Measurements from ENCODE around the gene ASCL2. TPM values are rescaled to one million over a fixed set of nuclear protein-coding genes. Genes with fewer than 3 reads are reported as not detected.

ASCL2 gene
- total and polyA plus RNA-seq, 12 donors = 0.15 to 2.7 (median 0.25) TPM; not detected in 4

DNA sequence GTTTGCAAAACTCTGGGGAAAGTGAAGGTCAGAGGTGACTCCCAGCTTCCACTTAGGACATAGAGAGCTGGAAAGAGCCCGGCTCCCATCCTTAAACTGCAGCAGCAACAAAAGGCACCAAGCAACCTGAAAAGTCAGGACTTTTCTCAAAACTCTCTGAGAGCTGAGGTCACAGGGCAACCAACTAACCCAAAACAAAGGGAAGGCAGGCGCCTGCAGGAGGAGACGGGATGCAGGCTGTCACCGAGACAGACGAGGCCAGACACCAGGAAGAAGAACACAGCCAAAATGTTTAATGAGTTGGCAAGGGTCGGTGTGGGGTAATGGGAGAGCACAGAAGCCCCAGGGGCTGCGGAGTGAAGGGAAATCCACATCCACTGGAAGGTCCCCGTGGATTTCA, 19.9 kb downstream of the ASCL2 start:
- Histone ChIP-seq H3K27me3 (peaks cover 0 to 18% (median 6%) of the 10 kb centered on the region in 7 donors), H3K27ac (no peak overlapping the region), H3K9me3 (peaks cover 0 to 17% (median 0%) of the 10 kb centered on the region in 11 donors), H3K4me1 (no peaks in the 10 kb centered on the region), H3K36me3 (no peaks in the 10 kb centered on the region), H3K4me3 (no peak overlapping the region)
- TF ChIP-seq, protein P1, sequence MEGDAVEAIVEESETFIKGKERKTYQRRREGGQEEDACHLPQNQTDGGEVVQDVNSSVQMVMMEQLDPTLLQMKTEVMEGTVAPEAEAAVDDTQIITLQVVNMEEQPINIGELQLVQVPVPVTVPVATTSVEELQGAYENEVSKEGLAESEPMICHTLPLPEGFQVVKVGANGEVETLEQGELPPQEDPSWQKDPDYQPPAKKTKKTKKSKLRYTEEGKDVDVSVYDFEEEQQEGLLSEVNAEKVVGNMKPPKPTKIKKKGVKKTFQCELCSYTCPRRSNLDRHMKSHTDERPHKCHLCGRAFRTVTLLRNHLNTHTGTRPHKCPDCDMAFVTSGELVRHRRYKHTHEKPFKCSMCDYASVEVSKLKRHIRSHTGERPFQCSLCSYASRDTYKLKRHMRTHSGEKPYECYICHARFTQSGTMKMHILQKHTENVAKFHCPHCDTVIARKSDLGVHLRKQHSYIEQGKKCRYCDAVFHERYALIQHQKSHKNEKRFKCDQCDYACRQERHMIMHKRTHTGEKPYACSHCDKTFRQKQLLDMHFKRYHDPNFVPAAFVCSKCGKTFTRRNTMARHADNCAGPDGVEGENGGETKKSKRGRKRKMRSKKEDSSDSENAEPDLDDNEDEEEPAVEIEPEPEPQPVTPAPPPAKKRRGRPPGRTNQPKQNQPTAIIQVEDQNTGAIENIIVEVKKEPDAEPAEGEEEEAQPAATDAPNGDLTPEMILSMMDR (IDR thresholded peaks at IDR 0.05) = no peak
- 67 to 69% methylated on average over 8 of the region's 8 CpGs for WGBS, 2 donors
- DNase-seq (no peak), ATAC-seq (no peak)
- intact Hi-C loops (cut with DNase I) = no loop called here

DNA sequence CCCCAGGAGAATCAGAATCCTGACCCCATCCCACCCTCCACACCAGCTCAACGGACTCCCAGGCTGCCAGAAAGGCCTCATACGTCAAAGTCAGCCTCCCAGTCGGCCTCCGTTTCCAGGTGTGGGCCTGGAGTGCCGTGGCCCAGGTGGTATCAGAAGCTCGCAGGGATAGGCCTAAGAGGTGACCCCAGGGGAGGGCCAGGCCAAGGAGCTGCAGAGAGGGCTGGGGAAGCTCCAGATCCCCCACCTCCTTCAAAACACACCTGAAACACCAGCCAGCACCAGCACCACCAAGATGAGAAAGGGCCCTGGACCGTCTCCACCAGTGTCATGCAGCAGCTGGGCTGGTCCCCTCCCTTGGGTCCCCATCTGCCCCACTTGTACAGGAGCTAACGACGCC, 20.3 kb downstream of the ASCL2 start:
- no peak overlapping the region for H3K4me3 ChIP-seq
- no peaks in the 10 kb centered on the region for H3K36me3 ChIP-seq
- intact Hi-C loops (cut with DNase I) = no loop called here
- ATAC-seq (no peak), DNase-seq (no peak)
- H3K27me3 ChIP-seq = peaks cover 0 to 18% (median 6%) of the 10 kb centered on the region in 7 donors
- H3K27ac ChIP-seq = no peak overlapping the region
- no peaks in the 10 kb centered on the region for H3K4me1 ChIP-seq
- H3K9me3 ChIP-seq = peaks cover 0 to 13% (median 0%) of the 10 kb centered on the region in 11 donors
- TF ChIP-seq, protein P1 (IDR thresholded peaks at IDR 0.05) = no peak
- WGBS, 2 donors = 84 to 86% methylated on average over 9 of the region's 9 CpGs

DNA sequence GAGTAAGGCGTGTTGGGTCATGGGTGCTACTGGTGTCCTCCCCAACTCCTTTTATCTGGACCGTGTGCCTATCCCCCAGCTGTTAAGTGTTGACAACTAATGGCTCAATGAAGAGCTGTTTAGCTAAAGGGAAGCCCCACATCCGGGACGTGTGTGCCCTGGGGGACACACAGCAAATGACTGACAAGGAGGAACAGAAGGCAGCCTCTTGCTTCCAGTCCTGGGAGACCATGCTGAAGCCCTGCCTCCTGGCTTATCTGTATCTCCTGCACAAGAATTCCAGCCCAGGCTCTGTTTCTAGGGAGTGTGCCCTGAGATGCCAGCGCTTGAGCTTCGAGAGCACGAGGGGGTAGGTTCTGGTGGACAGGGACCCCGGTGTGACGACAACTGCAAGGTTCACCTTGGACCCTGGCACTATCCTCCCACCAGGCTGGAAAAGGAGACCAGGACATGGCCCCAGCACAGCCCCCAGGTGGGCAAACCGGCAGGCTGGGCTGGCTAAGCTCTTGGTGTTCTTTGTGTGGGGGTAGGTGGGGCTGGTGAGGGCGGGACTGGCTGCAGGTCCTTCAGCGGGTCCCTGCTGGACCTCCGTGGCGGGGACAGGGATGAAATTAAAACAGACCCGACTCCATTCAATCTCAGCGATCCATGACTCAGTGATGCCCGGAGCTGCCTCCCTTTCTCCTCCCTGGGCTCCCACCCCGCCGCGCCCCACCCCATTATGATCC, 21.0 kb downstream of the ASCL2 start:
- intact Hi-C loops (cut with DNase I) = no loop called here
- 77 to 78% methylated on average over 20 of the region's 20 CpGs for WGBS, 2 donors
- TF ChIP-seq, protein P1 (IDR thresholded peaks at IDR 0.05) = no peak
- peaks cover 0 to 22% (median 6%) of the 10 kb centered on the region in 7 donors for H3K27me3 ChIP-seq
- no peaks in the 10 kb centered on the region for H3K36me3 ChIP-seq
- peaks cover 0 to 6% (median 0%) of the 10 kb centered on the region in 11 donors for H3K9me3 ChIP-seq
- no peak for ATAC-seq
- H3K4me1 ChIP-seq = no peaks in the 10 kb centered on the region
- no peak for DNase-seq
- no peak overlapping the region for H3K27ac ChIP-seq
- H3K4me3 ChIP-seq = no peak overlapping the region

DNA sequence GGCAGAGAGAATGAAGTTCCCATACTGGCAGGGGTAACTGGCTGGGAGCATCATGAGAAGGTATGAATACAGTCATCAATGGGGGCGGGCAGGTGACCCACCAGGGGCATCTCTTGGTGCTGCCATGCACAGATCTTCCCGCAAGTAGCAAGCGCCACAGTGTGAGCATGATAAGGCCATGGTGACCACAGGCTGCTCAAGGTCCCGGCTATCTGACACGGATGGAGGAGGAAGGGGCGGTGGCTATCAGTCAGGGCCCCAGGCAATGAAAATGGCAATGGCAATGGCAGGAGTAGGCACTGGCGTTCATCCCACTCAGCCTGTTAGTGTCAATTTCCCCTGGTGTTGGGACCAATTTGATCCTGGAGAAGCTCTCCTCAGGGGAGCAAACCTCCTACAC, 21.6 kb downstream of the ASCL2 start:
- TF ChIP-seq, protein P1 (IDR thresholded peaks at IDR 0.05) = no peak
- Histone ChIP-seq H3K4me3 (no peak overlapping the region), H3K9me3 (no peaks in the 10 kb centered on the region), H3K36me3 (no peaks in the 10 kb centered on the region), H3K27ac (no peak overlapping the region), H3K4me1 (no peaks in the 10 kb centered on the region), H3K27me3 (peaks cover 0 to 28% (median 6%) of the 10 kb centered on the region in 7 donors)
- intact Hi-C loops (cut with DNase I) = no loop called here
- DNase-seq = no peak
- no peak for ATAC-seq
- 85 to 89% methylated on average over 7 of the region's 7 CpGs for WGBS, 2 donors
